Activated naive CD4-positive, alpha-beta T cell treated with anti-CD3 and anti-CD28 coated beads, Interleukin-2, amount 50 U/mL, for 16 hours (primary cell): Measurements from ENCODE around the gene TACC2.

Source experiments
- DNase-seq: peaks from one replicate; pipeline ENCODE4 v3.0.0-alpha.2; 2020

Gene TACC2

GRCh38 chr10:122257041-122257440 is 268.1 kb downstream of the TACC2 start:
- no peak for DNase-seq

GRCh38 chr10:122258136-122259074 is 269.4 kb downstream of the TACC2 start:
- no peak for DNase-seq

GRCh38 chr10:122259075-122259466 is 270.1 kb downstream of the TACC2 start:
- no peak for DNase-seq

- DNase-seq, result no peak
Measured at GRCh38 chr10:122261584-122261983, 272.6 kb downstream of the TACC2 start.

- DNase-seq, result no peak
Measured at GRCh38 chr10:122263971-122264370, 275.0 kb downstream of the TACC2 start.

- DNase-seq, result no peak
Measured at GRCh38 chr10:122264436-122264835, 275.5 kb downstream of the TACC2 start.

GRCh38 chr10:122264931-122265330 is 276.0 kb downstream of the TACC2 start:
- DNase-seq, result no peak

- DNase-seq, result no peak
Measured at GRCh38 chr10:122265896-122266295, 276.9 kb downstream of the TACC2 start.

- peak; percentile 34 for DNase-seq
Measured at GRCh38 chr10:122267849-122268737, 279.1 kb downstream of the TACC2 start.

GRCh38 chr10:122269059-122269687 is 280.2 kb downstream of the TACC2 start:
- no peak for DNase-seq

- no peak for DNase-seq
Measured at GRCh38 chr10:122271076-122271475, 282.1 kb downstream of the TACC2 start, which contains the start of gene BTBD16. Gene BTBD16 (plus strand): TSS chr10:122271296. CDS start chr10:122275082, 3,786 bp downstream.

GRCh38 chr10:122273966-122274545 is 285.1 kb downstream of the TACC2 start:
- DNase-seq, result no peak

GRCh38 chr10:122276611-122277208 is 287.7 kb downstream of the TACC2 start:
- no peak for DNase-seq

GRCh38 chr10:122277526-122278136 is 288.7 kb downstream of the TACC2 start:
- DNase-seq, result no peak

- DNase-seq, result no peak
Measured at GRCh38 chr10:122279725-122280141, 290.8 kb downstream of the TACC2 start.

- DNase-seq, result no peak
Measured at GRCh38 chr10:122280156-122280555, 291.2 kb downstream of the TACC2 start.

GRCh38 chr10:122281018-122281626 is 292.2 kb downstream of the TACC2 start:
- no peak for DNase-seq

GRCh38 chr10:122281751-122282150 is 292.8 kb downstream of the TACC2 start:
- DNase-seq, result no peak

- no peak for DNase-seq
Measured at GRCh38 chr10:122282253-122282671, 293.3 kb downstream of the TACC2 start.

- no peak for DNase-seq
Measured at GRCh38 chr10:122282909-122283308, 293.9 kb downstream of the TACC2 start.
